HCT116 (cell line): Measurements from ENCODE around the gene OASL. TPM values are rescaled to one million over a fixed set of nuclear protein-coding genes. Genes with fewer than 3 reads are reported as not detected.

Experiments
- ATAC-seq: fragments of 200-7000 bp; cut with Tn5 transposase; 2 replicates; pipeline ENCODE4 v1.9.1; 2020; ENCODE audit warnings: mild to moderate bottlenecking, moderate library complexity
- BruUV-seq: library from RNA; stranded (reverse); fragments of 400-500 nt; replicated peaks from 2 replicates; lab custom pipeline; 2021; lab: Mats Ljungman, UMichigan
- CTCF ChIA-PET: fragments of 300-600 bp; sonication (Branson Sonifier 250); formaldehyde crosslinking; loops from one replicate; lab custom pipeline; 2021; ENCODE audit warnings: antibody characterized with exemption; lab: Charles Lee
- POLR2A ChIA-PET: fragments of 300-600, 350-600 bp; sonication (Branson Sonifier 250); formaldehyde crosslinking; loops from one replicate; lab custom pipeline; 2021; ENCODE audit warnings: antibody characterized with exemption; lab: Charles Lee
- RAD21 ChIA-PET, 2 experiments: fragments of 300-600 bp; sonication (Branson Sonifier 250); formaldehyde crosslinking; loops; one replicate each; lab custom pipeline; 2023; ENCODE audit warnings: low total read pairs in 2 of 2; ENCODE audit not compliant: uncharacterized antibody in 2 of 2, unreplicated experiment in 2 of 2, low non-redundant PET in 1 of 2; lab: Charles Lee
- DNase-seq: peaks from one replicate; pipeline ENCODE4 v3.0.0-alpha.2; 2010; ENCODE audit warnings: low read depth, low spot score
- H2AFZ ChIP-seq: fragments of 200-600 bp; shearing (Covaris generic), sonication (generic); 2 replicates; pipeline ENCODE4 v1.6.1; 2017; ENCODE audit warnings: low read depth, mixed run types, mixed read lengths, antibody characterized with exemption, low read length; ENCODE audit not compliant: poor library complexity, severe bottlenecking
- H3K27ac ChIP-seq: 2 replicates; pipeline ENCODE4 v1.5.1; 2012; ENCODE audit warnings: low read depth, low read length
- H3K27me3 ChIP-seq: fragments of 200-600 bp; sonication (generic); 2 replicates; pipeline ENCODE4 v1.6.1; 2016; ENCODE audit warnings: mixed run types, low read length, mixed read lengths; ENCODE audit not compliant: insufficient read depth
- H3K36me3 ChIP-seq, 2 experiments: fragments of 200-500 bp in 1 of 2; fragments of 200-600 bp in 1 of 2; sonication (Bioruptor generic) in 1 of 2; sonication (generic) in 1 of 2; 2 replicates each; pipeline versions ENCODE4 v1.5.1 to v1.6.1; 2014 to 2016; ENCODE audit warnings: low read length in 2 of 2, inconsistent platforms in 1 of 2, mixed read lengths in 1 of 2, mixed run types in 1 of 2; ENCODE audit not compliant: insufficient read depth in 2 of 2, control insufficient read depth in 1 of 2
- H3K4me1 ChIP-seq, 2 experiments: fragments of 200-600 bp in 1 of 2; sonication (generic) in 1 of 2; 2 replicates each; pipeline versions ENCODE4 v1.5.1 to v1.6.1; 2012 to 2017; ENCODE audit warnings: low read length in 2 of 2, inconsistent platforms in 1 of 2, mild to moderate bottlenecking in 1 of 2, mixed read lengths in 1 of 2, mixed run types in 1 of 2, moderate library complexity in 1 of 2; ENCODE audit not compliant: insufficient read depth in 2 of 2, control insufficient read depth in 1 of 2
- H3K4me2 ChIP-seq: fragments of 200-600 bp; sonication (generic); 2 replicates; pipeline ENCODE4 v1.6.1; 2017; ENCODE audit warnings: mixed run types, low read length, mixed read lengths
- H3K4me3 ChIP-seq, 2 experiments: fragments of 200-600 bp in 1 of 2; sonication (generic) in 1 of 2; replicated peaks in 1 of 2; 2 replicates each; pipeline ENCODE4 v1.5.1; 2011 to 2016; ENCODE audit warnings: low read length in 2 of 2, control low read depth in 1 of 2, low read depth in 1 of 2, mild to moderate bottlenecking in 1 of 2, mixed read lengths in 1 of 2, mixed run types in 1 of 2
- H3K79me2 ChIP-seq: fragments of 200-600 bp; sonication (generic); 2 replicates; pipeline ENCODE4 v1.6.1; 2017; ENCODE audit warnings: mild to moderate bottlenecking, mixed run types, low read length, moderate library complexity, mixed read lengths; ENCODE audit not compliant: insufficient read depth
- H3K9ac ChIP-seq: fragments of 200-600 bp; sonication (generic); 2 replicates; pipeline ENCODE4 v1.6.1; 2016; ENCODE audit warnings: low read length, mixed read lengths
- H3K9me2 ChIP-seq: fragments of 200-600 bp; sonication (generic), shearing (Covaris generic); 2 replicates; pipeline ENCODE4 v1.6.1; 2017; ENCODE audit warnings: mixed run types, mild to moderate bottlenecking, moderate library complexity; ENCODE audit not compliant: insufficient read depth
- H3K9me3 ChIP-seq, 2 experiments: fragments of 200-500 bp in 1 of 2; fragments of 200-600 bp in 1 of 2; sonication (Bioruptor generic) in 1 of 2; sonication (generic) in 1 of 2; 2 replicates each; pipeline ENCODE4 v1.6.1; 2014 to 2017; ENCODE audit warnings: low read length in 2 of 2, mixed read lengths in 2 of 2, inconsistent platforms in 1 of 2, low read depth in 1 of 2, mild to moderate bottlenecking in 1 of 2, mixed run types in 1 of 2, moderate library complexity in 1 of 2; ENCODE audit not compliant: control insufficient read depth in 1 of 2, insufficient read depth in 1 of 2
- H4K20me1 ChIP-seq: fragments of 200-600 bp; sonication (generic), shearing (Covaris generic); 2 replicates; pipeline ENCODE4 v1.6.1; 2017; ENCODE audit warnings: mixed run types, mild to moderate bottlenecking, moderate library complexity; ENCODE audit not compliant: insufficient read depth
- EGR1 ChIP-seq: IDR thresholded peaks from 2 replicates; pipeline ENCODE4 v1.6.1; 2012; ENCODE audit warnings: low read depth
- ELF1 ChIP-seq: IDR thresholded peaks from 2 replicates; pipeline ENCODE4 v1.6.1; 2012; ENCODE audit warnings: low read depth, borderline replicate concordance
- EZH2phosphoT487 ChIP-seq: fragments of 200-600 bp; IDR thresholded peaks from 2 replicates; pipeline ENCODE4 v1.6.1; 2018; ENCODE audit warnings: antibody characterized with exemption, borderline replicate concordance
- POLR2AphosphoS5 ChIP-seq: IDR thresholded peaks from 2 replicates; pipeline ENCODE4 v1.6.1; 2011; ENCODE audit warnings: mild to moderate bottlenecking, low read depth, low read length, moderate library complexity
- RAD21 ChIP-seq: IDR thresholded peaks from 2 replicates; pipeline ENCODE4 v1.6.1; 2012; ENCODE audit warnings: low read depth, mild to moderate bottlenecking
- SIN3A ChIP-seq: IDR thresholded peaks from 2 replicates; pipeline ENCODE4 v1.6.1; 2012; ENCODE audit warnings: low read depth
- SP1 ChIP-seq: IDR thresholded peaks from 2 replicates; pipeline ENCODE4 v1.6.1; 2012; ENCODE audit warnings: low read depth
- TCF7L2 ChIP-seq: IDR thresholded peaks from 2 replicates; pipeline ENCODE4 v1.7.0; 2011; ENCODE audit warnings: borderline replicate concordance, inconsistent platforms; ENCODE audit not compliant: insufficient read depth, insufficient read length; ENCODE audit errors: extremely low read depth
- YY1 ChIP-seq: IDR thresholded peaks from 2 replicates; pipeline ENCODE4 v1.6.1; 2011; ENCODE audit warnings: low read length, low read depth, moderate library complexity, mild to moderate bottlenecking; ENCODE audit not compliant: insufficient replicate concordance; ENCODE audit errors: extremely low read depth
- ZFX ChIP-seq: fragments of 450-650 bp; IDR thresholded peaks from 2 replicates; pipeline ENCODE4 v1.6.1; 2017
- intact Hi-C: fragments of 100-400 bp; cut with micrococcal nuclease; formaldehyde crosslinking; loops from 2 replicates; pipeline ENCODE4 v1.10.0; 2022
- total RNA-seq: library from RNA; stranded (reverse); gene quantifications from one replicate; pipeline ENCODE4 v1.2.1, GENCODE V29; 2021; ENCODE audit not compliant: unreplicated experiment
- TF ChIP-seq, protein P1 (sequence below): IDR thresholded peaks from 2 replicates; pipeline ENCODE4 v1.6.1; 2011; ENCODE audit warnings: mild to moderate bottlenecking, low read length, moderate library complexity; ENCODE audit not compliant: insufficient replicate concordance; ENCODE audit errors: extremely low read depth
- TF ChIP-seq, protein P2 (sequence below): IDR thresholded peaks from 2 replicates; pipeline ENCODE4 v1.6.1; 2012
- TF ChIP-seq, protein P3 (sequence below): IDR thresholded peaks from 2 replicates; pipeline ENCODE4 v1.6.1; 2012

The OASL gene
- total RNA-seq, 1 experiment from 2014 or later, result 4.1 TPM

DNA sequence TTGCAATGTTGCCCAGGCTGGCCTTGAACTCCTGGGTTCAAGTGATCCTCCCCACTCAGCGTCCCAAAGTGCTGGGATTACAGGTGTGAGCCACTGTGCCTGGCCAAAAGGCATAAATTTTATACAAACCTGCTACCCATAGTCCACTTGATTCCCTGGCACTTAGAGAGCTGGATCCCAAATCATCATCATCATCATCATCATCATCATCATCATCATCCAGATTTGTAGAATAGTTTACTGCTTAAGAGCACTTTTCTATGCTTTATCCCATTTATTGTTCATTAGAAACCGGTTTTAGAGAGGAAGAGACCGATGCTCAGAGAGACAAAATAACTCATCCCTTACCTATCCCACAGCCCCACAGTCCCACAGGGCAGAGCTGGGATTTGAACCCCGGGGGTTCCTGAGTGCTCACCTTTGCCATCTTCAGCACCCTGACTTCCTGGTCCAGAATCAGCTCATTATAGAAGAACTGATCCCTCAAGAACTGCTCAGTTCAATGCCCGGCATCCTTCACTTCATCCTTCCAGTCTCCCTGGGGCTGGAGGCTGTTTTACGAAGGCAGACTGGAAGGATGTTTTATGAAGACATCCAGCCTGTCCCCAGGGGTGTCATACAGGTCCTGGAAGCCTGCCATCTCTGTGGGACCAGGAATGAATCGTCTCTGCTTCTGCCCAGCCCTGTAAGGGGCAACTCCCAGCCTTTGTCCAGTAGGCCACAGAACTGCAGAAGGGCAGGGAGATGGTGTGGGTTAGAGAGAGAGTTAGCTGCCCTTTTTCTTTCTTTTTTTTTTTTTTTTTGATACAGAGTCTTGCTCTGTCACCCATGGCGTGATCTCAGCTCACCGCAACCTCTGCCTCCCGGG, 20.2 kb upstream of the OASL start:
- Histone ChIP-seq H3K9ac (no peak overlapping the region), H2AFZ (no peak overlapping the region), H3K9me3 (no peaks in the 10 kb centered on the region), H3K27ac (no peak overlapping the region), H3K9me2 (no peaks in the 10 kb centered on the region), H3K27me3 (no peaks in the 10 kb centered on the region), H3K36me3 (no peaks in the 10 kb centered on the region), H3K79me2 (no peaks in the 10 kb centered on the region), H3K4me3 (no peak overlapping the region), H4K20me1 (no peaks in the 10 kb centered on the region), H3K4me2 (no peak overlapping the region), H3K4me1 (peaks cover 5 to 14% of the 10 kb centered on the region in 2 experiments; a peak in 3 of 4 replicates)
- intact Hi-C loops, result no loop called here
- POLR2A ChIA-PET, result interaction anchor here (0.6 to 0.7 kb wide), 2 partner anchors 8 to 11 kb away, joined by 3 to 4 read pairs; no protein-coding TSS in a partner anchor
- BruUV-seq, result no TSS peak
- no peak for ATAC-seq
- no peak for TF ChIP-seq ELF1
- TF ChIP-seq ZFX, result no peak
- no peak for TF ChIP-seq RAD21
- TF ChIP-seq POLR2AphosphoS5, result no peak
- TF ChIP-seq EZH2phosphoT487, result no peak
- DNase-seq, result no peak
- RAD21 ChIA-PET, result no interaction called here
- CTCF ChIA-PET, result interaction anchor here (0.5 to 2.4 kb wide), 6 partner anchors 15 to 217 kb away, joined by 3 to 16 read pairs (median 4); no protein-coding TSS in a partner anchor

DNA sequence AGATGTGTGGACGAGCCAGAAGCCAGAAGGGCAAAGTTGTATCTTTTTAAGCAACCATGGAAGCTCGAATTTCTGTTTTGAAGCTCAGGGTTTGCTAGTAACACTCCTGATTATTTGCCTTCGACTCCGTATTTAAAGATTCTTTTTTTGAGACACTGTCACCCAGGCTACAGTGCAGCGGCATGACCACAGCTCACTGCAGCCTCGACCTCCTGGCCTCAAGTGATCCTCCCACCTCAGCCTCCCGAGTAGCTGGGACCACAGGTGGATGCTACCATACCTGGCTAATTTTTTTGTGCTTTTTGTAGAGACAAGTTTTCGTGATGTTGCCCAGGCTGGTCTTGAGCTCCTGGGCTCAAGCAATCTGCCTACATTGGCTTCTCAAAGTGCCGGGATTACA, 18.7 kb upstream of the OASL start:
- H3K27ac ChIP-seq, result no peak overlapping the region
- intact Hi-C loops, result no loop called here
- H3K79me2 ChIP-seq, result no peaks in the 10 kb centered on the region
- no peak overlapping the region for H3K4me2 ChIP-seq
- TF ChIP-seq ZFX (no peak), TCF7L2 (no peak), SP1 (no peak), YY1 (no peak), ELF1 (no peak), EGR1 (no peak), EZH2phosphoT487 (no peak), SIN3A (no peak)
- TF ChIP-seq, protein P1, sequence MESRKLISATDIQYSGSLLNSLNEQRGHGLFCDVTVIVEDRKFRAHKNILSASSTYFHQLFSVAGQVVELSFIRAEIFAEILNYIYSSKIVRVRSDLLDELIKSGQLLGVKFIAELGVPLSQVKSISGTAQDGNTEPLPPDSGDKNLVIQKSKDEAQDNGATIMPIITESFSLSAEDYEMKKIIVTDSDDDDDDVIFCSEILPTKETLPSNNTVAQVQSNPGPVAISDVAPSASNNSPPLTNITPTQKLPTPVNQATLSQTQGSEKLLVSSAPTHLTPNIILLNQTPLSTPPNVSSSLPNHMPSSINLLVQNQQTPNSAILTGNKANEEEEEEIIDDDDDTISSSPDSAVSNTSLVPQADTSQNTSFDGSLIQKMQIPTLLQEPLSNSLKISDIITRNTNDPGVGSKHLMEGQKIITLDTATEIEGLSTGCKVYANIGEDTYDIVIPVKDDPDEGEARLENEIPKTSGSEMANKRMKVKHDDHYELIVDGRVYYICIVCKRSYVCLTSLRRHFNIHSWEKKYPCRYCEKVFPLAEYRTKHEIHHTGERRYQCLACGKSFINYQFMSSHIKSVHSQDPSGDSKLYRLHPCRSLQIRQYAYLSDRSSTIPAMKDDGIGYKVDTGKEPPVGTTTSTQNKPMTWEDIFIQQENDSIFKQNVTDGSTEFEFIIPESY, result no peak
- TF ChIP-seq, protein P2, sequence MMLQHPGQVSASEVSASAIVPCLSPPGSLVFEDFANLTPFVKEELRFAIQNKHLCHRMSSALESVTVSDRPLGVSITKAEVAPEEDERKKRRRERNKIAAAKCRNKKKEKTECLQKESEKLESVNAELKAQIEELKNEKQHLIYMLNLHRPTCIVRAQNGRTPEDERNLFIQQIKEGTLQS, result no peak
- TF ChIP-seq, protein P3, sequence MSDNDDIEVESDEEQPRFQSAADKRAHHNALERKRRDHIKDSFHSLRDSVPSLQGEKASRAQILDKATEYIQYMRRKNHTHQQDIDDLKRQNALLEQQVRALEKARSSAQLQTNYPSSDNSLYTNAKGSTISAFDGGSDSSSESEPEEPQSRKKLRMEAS, result no peak
- BruUV-seq, result no TSS peak
- ChIA-PET RAD21 (no interaction called here), CTCF (interaction anchor here (0.5 kb wide), 1 partner anchor 16 kb away, joined by 4 read pairs; no protein-coding TSS in a partner anchor), POLR2A (no interaction called here)
- H3K4me3 ChIP-seq, result no peak overlapping the region
- H3K9me2 ChIP-seq, result no peaks in the 10 kb centered on the region
- no peak for ATAC-seq
- no peak for DNase-seq
- H3K36me3 ChIP-seq, result no peaks in the 10 kb centered on the region
- H3K9ac ChIP-seq, result no peak overlapping the region
- H3K27me3 ChIP-seq, result no peaks in the 10 kb centered on the region
- peaks cover 5 to 14% of the 10 kb centered on the region in 2 experiments; a peak in 3 of 4 replicates for H3K4me1 ChIP-seq
- H4K20me1 ChIP-seq, result no peaks in the 10 kb centered on the region
- H2AFZ ChIP-seq, result no peak overlapping the region
- H3K9me3 ChIP-seq, result no peaks in the 10 kb centered on the region
